ENCODE measurements around the gene FIZ1. TPM values are rescaled to one million over a fixed set of nuclear protein-coding genes. Genes with fewer than 3 reads are reported as not detected.

The FIZ1 gene
- total and polyA plus RNA-seq, 2 of the 4 experiments (the other 2 are of a cell fraction): 1.3 to 5.9 TPM

GRCh38 chr19:55592391-55593090 lies 6.8 kb downstream of the FIZ1 start:
- Histone ChIP-seq H2AK5ac (ENCODE audit: low read depth, low read length) (no peak overlapping the region), H3K4me2 (ENCODE audit: low read depth, low read length) (no peak overlapping the region), H2BK5ac (ENCODE audit: low read depth, low read length, poor library complexity, severe bottlenecking) (no peak overlapping the region), H3K79me1 (ENCODE audit: low read depth in 1 of 2, low read length in 2 of 2) (peaks cover 0 to 8% of the 10 kb centered on the region in 2 experiments; a peak in 1 of 4 replicates), H2BK15ac (ENCODE audit: low read depth, low read length) (no peak overlapping the region), H3K56ac (ENCODE audit: extremely low read depth, insufficient read depth, low read length) (no peak overlapping the region), H2AFZ (replicated peaks; ENCODE audit: low read length, poor library complexity) (no peak overlapping the region), H3K23ac (ENCODE audit: low read depth, low read length) (no peak overlapping the region), H3K9me3 (ENCODE audit: control insufficient read depth, insufficient read depth, low read length) (no peaks in the 10 kb centered on the region), H3K27ac (ENCODE audit: insufficient read depth, low read length) (no peak overlapping the region), H4K5ac (ENCODE audit: low read depth, low read length) (no peak overlapping the region), H3K4me3 (ENCODE audit: insufficient read depth, low read depth, low read length) (no peak overlapping the region), H3K27me3 (ENCODE audit: control insufficient read depth, insufficient read depth, low read length) (no peaks in the 10 kb centered on the region), H2BK120ac (ENCODE audit: low read depth, low read length) (no peak overlapping the region), H4K20me1 (ENCODE audit: insufficient read depth, low read length) (no peaks in the 10 kb centered on the region), H4K91ac (ENCODE audit: insufficient read depth, low read depth, low read length) (no peak overlapping the region), H3K36me3 (ENCODE audit: control insufficient read depth, insufficient read depth, low read length) (peaks cover 42% of the 10 kb centered on the region), H3K9me1 (ENCODE audit: insufficient read depth, low read length) (no peaks in the 10 kb centered on the region; the same call in 1 of the 2 replicates), H4K8ac (ENCODE audit: low read depth in 2 of 2, low read length in 2 of 2) (no peak overlapping the region), H3K14ac (replicated peaks; ENCODE audit: low read depth, low read length) (no peak overlapping the region), H3K18ac (ENCODE audit: low read depth, low read length) (no peak overlapping the region), H3K4me1 (ENCODE audit: control insufficient read depth, insufficient read depth, low read length) (no peaks in the 10 kb centered on the region), H3K9ac (ENCODE audit: low read depth, low read length) (no peak overlapping the region), H2BK20ac (ENCODE audit: low read depth, low read length) (no peak overlapping the region), H2AK9ac (replicated peaks; ENCODE audit: low read depth, low read length, poor library complexity) (no peak overlapping the region), H3K4ac (ENCODE audit: low read depth, low read length) (no peak overlapping the region)
- TF ChIP-seq CEBPB (IDR thresholded peaks at IDR 0.05; ENCODE audit: low read depth, low read length): no peak
- TF ChIP-seq RCOR1 (IDR thresholded peaks at IDR 0.05; ENCODE audit: insufficient replicate concordance, low read length): no peak
- TF ChIP-seq MAZ (IDR thresholded peaks at IDR 0.05; ENCODE audit: borderline replicate concordance, low read depth, low read length): no peak
- TF ChIP-seq USF2 (IDR thresholded peaks at IDR 0.05; ENCODE audit: low read depth, low read length): no peak
- no peak for TF ChIP-seq RFX5 (IDR thresholded peaks at IDR 0.05; ENCODE audit: low read depth, low read length)
- no peak for TF ChIP-seq POLR2A (IDR thresholded peaks at IDR 0.05; ENCODE audit: low read depth, low read length)
- TF ChIP-seq MXI1 (IDR thresholded peaks at IDR 0.05; ENCODE audit: borderline replicate concordance, low read depth, low read length): no peak
- TF ChIP-seq CHD1 (IDR thresholded peaks at IDR 0.05; ENCODE audit: low read depth, low read length): no peak
- no peak for TF ChIP-seq CTCF (conservative IDR thresholded peaks at IDR 0.05; ENCODE audit: low read depth, low read length)
- TF ChIP-seq MAFK (IDR thresholded peaks at IDR 0.05; ENCODE audit: low read depth, low read length): no peak
- no peak for TF ChIP-seq FOS (IDR thresholded peaks at IDR 0.05; ENCODE audit: low read depth, low read length)
- no peak for TF ChIP-seq SMC3 (IDR thresholded peaks at IDR 0.05; ENCODE audit: low read depth, low read length)
- no peak for TF ChIP-seq RAD21 (IDR thresholded peaks at IDR 0.05; ENCODE audit: low read length)
- TF ChIP-seq BHLHE40 (IDR thresholded peaks at IDR 0.05; ENCODE audit: low read depth, low read length): no peak
- no peak for TF ChIP-seq ELK1 (IDR thresholded peaks at IDR 0.05; ENCODE audit: borderline replicate concordance, low read depth, low read length)
- no peak for TF ChIP-seq NFE2L2 (IDR thresholded peaks at IDR 0.05; ENCODE audit: low read depth, low read length)
- no TSS peak for BruUV-seq (replicated peaks)
- ChIA-PET POLR2A (ENCODE audit: unreplicated experiment) (no interaction called here), CTCF (no interaction called here)
- in situ Hi-C loops (cut with MboI; ENCODE audit: low sequenced_read_pairs): no loop called here
- intact Hi-C loops (cut with micrococcal nuclease): no loop called here
- no peak for ATAC-seq (ENCODE audit: low read depth)
- DNase-seq: no peak
- dilution Hi-C loops (cut with HindIII; ENCODE audit: low sequenced_read_pairs, unreplicated experiment): no loop called here
- WGBS, 2 experiments (ENCODE audit: extremely low coverage in 2 of 2, insufficient read length in 1 of 2): 91% methylated on average over 46 of the region's 73 CpGs; no CpG with 5 or more reads in 1 of the 2 experiments
